GM19025 (cell line): ENCODE data around the gene FIGNL1.
"Not testable (repeated sequence)": the region's sequence is repeated elsewhere in the genome, so short reads cannot be mapped to it uniquely, and the experiment has no call there.

Experiments
- ATAC-seq: cut with Tn5 transposase; IDR thresholded peaks from one replicate; pipeline ENCODE4 v1.9.1; 2021; ENCODE audit warnings: mild to moderate bottlenecking, low read depth, moderate library complexity; ENCODE audit not compliant: unreplicated experiment

FIGNL1 gene

GRCh38 chr7:50471970-50472369 lies 21.8 kb upstream of the FIGNL1 start:
- no peak for ATAC-seq

DNA sequence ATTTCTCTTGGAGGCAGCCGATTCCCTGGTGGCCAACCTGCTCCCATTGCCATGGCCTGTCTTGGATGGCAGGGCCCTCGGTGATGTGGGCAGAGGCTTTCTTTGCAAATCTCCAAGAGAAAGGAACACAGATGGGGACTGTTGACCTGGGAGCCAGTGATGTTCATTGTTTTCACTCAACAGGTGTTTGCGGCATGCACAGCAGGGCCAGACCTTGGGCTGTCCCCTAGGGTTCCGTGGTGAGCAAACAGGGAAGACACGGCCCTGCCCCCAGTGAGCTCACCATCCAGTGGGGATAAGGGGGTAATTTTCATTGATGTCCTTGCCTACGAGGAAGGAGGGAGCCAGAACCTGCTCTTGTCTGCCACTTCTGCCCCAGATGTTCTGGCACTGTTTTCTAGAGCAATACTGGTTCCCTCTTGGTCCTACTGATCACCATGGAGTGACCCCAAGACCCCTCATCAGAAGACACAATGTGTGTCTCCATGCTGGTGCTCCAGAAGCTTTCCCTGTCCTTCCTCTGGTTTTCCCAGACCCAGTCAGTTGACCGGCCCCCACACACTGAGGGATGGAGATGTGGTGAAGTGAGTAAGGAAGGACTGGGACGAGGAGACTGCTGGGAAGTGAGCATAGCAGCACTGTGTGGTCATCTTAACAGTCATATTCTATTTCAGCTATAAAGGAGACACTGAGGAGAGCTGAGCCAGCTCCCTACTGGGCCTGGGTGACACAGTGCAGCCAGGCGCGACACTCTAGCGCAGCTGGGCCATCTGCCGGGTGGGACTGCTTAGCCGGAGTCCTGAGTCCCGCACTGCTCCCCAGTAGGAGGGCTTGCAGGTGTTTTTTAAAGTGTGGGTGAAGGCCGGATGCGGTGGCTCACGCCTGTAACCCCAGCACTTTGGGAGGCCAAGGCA lies 20.4 kb upstream of the FIGNL1 start:
- ATAC-seq, result no peak

DNA sequence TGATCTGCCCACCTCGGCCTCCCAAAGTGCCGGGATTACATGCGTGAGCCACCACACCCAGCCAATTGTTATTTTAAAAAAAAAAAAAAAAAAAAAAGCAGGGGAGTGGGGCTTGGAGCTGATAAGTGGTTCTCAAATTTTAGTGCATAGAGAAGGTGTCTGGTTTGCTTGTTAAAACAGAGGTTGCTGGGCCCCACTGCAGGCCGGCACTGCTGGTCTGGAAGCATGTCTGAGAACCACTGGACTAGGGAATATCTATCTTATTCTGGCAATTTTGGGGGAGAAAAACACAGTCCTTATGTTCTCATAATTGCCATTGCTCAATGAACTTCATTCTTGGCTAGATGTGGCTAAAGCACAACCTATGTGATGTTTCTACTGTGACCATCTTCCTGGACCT lies 19.0 kb upstream of the FIGNL1 start:
- ATAC-seq, result no peak

DNA sequence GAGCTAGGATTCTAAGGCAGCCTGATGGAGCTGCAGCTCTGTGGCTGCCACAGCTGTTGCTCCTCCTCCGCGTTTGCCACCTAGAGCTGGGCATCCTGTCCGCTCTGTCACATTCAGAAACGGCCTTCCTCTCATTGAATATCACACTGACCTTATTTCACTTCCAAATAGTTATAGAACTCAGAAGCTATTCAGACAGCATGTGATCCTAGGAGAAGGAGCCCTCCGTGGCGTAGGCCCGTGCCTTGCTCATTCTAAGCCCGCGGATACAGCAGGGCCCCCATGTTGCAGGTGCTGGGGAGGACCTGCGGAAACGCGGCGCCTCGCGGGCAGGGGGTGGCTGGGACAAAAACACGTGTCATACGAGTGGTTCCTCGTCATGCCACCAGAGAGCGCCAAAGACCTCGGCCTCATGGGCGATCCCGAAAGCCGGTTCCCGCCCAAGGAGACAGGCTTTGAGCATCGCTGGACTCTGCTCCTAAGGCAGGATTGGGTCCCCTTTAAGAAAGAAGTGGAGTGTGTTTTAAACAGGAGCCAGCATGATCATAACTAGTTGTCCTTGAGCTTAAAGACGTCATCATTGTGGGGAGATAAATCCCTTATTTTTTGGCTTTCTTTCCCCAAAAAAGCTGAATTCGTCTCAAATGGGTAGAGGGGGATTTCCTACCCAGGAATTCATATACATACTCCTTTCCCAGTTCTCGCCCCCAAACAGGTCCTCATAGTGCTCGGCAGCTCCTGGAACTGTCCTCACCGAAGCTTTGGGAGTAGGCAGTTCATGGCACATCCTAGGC lies 17.9 kb upstream of the FIGNL1 start:
- peak; percentile 80 for ATAC-seq

DNA sequence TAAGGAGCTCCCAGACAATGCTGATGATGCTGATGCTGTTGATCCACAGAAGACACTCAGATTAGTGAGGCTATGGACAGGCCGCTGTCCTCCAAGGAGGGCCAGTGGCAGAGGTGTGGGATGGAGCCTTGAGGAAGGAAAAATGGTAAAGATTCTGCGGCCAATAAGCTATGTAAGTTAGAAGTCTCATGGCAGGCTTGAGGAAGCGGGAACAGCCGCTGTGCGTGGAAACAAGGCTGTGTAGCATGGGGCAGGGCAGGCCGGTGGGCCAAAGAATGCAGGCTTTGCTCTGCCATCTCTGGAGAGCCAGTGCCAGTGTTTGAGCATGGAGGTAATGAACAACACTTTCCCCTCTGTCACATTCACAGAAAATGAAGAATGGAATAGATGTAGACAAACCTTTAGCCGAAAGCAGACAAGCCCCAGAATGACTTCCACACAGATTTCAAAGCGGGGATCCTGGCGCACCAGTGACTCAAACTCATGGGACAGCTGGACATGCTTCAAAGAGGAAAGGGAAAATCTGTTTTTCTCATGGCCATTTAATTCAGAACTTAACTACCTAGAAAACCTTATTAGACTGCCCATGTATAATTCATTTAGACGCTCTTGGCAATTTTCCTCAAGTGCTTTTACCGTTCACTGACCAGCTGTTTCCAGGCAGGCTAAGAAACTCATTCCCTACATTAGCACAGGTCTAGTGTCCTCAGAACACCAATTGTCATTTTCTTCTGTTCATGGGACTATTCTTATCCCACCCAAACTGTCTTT lies 16.9 kb upstream of the FIGNL1 start:
- no peak for ATAC-seq

GRCh38 chr7:50463035-50463434 lies 12.9 kb upstream of the FIGNL1 start:
- no peak for ATAC-seq

DNA sequence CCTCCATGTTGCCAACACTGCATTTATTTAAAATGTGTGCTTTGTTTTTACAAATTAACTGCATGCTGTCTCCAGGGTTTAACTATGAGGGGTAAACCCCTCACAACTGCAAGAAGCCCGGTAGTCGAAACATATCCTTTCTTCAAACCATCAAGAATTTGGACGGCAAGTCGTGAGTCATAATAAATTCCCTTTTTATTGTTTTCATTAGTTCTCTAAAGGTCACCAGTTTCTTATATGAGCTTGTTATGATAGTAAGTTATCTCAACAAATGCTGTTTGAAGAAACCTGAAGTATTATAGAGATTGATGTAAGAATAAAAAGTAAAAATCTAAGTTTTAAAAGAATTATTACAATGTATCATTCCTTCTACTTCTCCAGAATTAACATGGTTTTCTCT lies 12.2 kb upstream of the FIGNL1 start:
- no peak for ATAC-seq

DNA sequence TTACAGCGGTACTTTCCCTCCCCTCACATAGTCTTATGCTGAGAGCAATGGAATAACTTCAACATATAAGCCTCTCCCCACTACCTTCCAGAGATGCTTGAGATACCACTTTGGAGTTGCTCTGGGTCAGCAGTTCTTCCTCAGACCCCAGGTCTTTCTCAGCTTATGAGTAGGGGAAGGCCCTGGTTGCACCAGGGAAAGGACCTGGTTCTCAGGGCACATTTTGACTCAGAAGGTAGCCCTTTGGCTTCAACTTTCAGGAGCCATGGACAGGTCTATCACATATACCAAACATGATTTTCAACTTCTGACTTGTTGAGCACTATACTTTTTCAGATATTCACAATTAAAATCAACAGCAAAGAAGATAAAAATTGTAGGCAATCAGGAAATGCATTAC lies 11.5 kb upstream of the FIGNL1 start:
- no peak for ATAC-seq

- not testable (repeated sequence) for ATAC-seq
Measured at GRCh38 chr7:50459183-50459582, 9.0 kb upstream of the FIGNL1 start.

DNA sequence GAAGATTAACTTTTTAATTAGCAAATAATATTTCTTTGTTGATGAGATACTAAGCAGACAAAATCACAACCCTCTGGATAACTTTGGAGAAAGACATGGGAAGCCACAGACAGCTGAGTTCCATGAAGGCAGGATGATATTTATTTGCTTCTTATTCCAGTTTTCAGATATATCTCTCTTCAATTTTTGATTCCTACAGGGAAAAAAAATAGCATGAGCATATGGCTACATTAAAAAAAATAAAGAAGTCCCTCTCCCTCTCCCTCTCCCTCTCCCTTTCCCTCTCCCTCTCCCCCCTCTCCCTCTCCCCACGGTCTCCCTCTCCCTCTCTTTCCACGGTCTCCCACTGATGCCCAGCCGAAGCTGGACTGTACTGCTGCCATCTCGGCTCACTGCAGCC lies 8.5 kb upstream of the FIGNL1 start:
- not testable (repeated sequence) for ATAC-seq

- ATAC-seq, result no peak
Measured at GRCh38 chr7:50456371-50457123, 6.4 kb upstream of the FIGNL1 start.

DNA sequence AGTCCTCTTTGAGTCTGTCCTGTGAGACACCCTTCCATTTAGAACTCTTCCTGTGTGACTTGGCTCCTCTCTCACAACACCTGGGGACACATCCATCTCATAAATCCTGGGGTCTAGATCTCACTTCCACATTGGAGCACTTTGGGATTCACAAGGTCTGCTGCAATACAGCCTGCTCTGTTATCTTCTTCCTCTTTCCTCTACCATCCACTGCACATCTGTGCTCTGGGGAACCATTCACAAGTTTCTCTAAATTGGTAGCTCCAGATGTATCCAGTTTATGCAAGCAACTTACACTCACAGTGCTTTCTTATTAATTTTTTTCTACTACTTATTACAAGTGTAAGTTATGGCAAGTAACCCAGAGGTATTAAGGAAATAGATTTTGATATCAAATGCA lies 5.5 kb upstream of the FIGNL1 start:
- ATAC-seq, result no peak

- ATAC-seq, result no peak
Measured at GRCh38 chr7:50454968-50455367, 4.8 kb upstream of the FIGNL1 start.

DNA sequence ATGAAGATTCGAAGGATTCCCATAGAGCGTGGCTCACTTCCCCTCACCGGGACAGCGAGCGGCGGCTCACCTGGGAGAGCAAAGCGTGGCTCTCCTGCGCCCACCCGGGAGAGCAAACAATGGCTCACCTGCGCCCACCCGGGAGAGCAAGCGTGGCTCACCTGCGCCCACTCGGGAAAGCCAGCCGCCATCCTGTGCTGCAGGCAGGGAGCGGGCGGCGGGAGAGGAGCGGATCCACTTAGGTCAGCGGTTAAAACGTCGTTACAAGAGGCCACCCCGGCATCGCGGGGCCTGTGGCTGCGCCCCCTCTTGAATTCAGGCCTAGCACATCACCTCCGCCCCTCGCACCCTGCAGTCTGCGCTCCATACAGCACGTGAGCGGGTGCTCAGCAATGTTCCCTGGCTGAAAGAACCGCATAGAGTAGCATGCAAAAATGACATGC lies 461 bp upstream of the FIGNL1 start:
- peak; percentile 16 for ATAC-seq

- no peak for ATAC-seq
Measured at GRCh38 chr7:50449501-50449880, 659 bp downstream of the FIGNL1 start.

DNA sequence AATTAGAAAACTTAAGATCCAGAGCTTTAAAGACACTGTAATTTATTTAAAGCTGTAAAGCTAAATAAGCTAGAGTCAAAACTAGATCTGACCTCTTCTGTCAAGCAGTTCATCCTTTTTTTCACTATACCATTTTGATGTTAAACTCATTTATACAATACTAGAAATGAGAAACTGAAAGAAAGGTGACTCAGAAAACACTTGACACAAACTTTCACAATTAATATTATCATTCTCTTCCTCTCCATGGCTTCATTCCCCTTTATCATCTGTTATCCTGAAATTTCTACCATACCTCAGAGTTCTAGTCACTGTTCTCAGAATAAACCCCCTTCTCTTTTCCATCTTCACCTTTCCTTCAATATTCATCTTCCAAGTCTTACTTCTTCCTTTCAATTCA lies 1.3 kb downstream of the FIGNL1 start:
- ATAC-seq, result no peak

DNA sequence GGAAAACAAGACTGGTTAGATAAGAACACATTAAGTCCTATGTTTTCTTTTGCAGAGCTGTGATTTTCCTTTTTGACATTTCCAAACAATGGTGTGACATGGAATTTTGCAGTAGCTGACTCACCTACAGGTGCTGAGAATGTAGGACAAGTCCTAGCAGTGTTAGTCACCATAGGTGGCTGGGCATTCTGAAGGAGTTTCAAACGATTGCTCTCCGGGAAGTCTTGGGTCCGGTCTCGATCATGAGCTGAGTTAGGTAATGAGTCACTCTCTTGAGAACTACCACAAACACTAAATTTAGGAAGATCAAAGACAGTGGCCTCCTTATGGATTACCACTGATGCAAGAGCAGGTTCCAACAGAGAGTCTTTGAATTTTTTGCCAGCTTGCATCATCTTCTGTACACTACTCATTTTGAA lies 3.6 kb downstream of the FIGNL1 start:
- ATAC-seq, result no peak

- no peak for ATAC-seq
Measured at GRCh38 chr7:50436133-50436806, 13.9 kb downstream of the FIGNL1 start.

DNA sequence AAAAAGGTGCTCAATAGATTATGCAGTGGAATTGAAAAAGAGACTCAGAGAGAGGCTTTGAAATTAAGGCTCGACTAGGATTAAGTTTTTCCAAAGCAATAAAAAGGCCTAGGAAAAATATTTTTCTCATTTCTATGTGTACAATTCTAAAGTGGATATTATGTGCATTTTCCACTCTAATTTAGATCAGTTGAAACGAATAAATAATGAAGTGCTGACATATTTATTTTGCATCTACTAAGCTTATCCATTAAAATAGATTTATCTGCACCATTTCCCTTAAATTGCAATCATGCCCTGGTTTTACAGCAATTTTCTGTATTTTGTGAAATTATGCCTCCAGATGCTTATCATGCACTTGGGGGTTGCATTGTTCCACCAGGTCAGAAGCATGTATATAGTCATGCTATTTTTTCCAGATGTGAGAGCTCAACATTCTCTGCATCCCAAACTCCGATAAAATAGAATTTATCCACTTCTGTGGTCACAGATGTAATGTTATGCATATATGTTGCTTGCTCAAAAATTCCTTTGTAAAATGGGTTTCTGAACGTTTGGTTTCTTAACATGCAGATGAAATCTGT lies 18.3 kb downstream of the FIGNL1 start:
- ATAC-seq, result no peak
